Spleen (tissue), 7 donors: ENCODE results near the gene NUMA1.

Source experiments
- CTCF ChIP-seq, 11 experiments: fragments of 200-600 bp in 7 of 11; fragments of 450-650 bp in 4 of 11; sonication (generic) in 4 of 11; IDR thresholded peaks in 8 of 11; conservative IDR thresholded peaks in 3 of 11; 1 replicate in 7 of 11; 2 replicates in 4 of 11; pipeline versions ENCODE4 v1.4.0 to v1.8.0; 2016 to 2021; ENCODE audit warnings: antibody characterized with exemption in 11 of 11, inconsistent platforms in 4 of 11, mild to moderate bottlenecking in 1 of 11
- POLR2A ChIP-seq, 3 donors: fragments of 450-650 bp; IDR thresholded peaks; one replicate each; pipeline ENCODE4 v1.5.1; 2017; ENCODE audit warnings: antibody characterized with exemption in 3 of 3, mild to moderate bottlenecking in 1 of 3
- POLR2AphosphoS5 ChIP-seq, 3 donors: sonication (generic); formaldehyde crosslinking; IDR thresholded peaks; one replicate each; pipeline ENCODE4 v1.5.1; 2017; ENCODE audit warnings: antibody characterized with exemption in 3 of 3
- donor health status: DM: no; HTN: no; CAD: no; lungs with moderate emphysema.
- donor health status: DM: no; HTN: no; CAD: no.
- donor health status: DM: no; HTN: no; CAD: no.

GRCh38 chr11:71999798-72000197, 80.5 kb downstream of the NUMA1 start:
- TF ChIP-seq POLR2AphosphoS5 (IDR thresholded peaks at IDR 0.05) (peak in 1 of 3 donors; percentile 23), CTCF (IDR thresholded peaks at IDR 0.05 in 8 of 11, conservative IDR thresholded peaks at IDR 0.05 in 3 of 11) (no peak), POLR2A (IDR thresholded peaks at IDR 0.05) (no peak)
